SK-N-MC (cell line): ENCODE data around the gene WDCP.

Source experiments
- DNase-seq: peaks from one replicate; pipeline ENCODE4 v3.0.0-alpha.2; 2011; ENCODE audit warnings: low read depth, low spot score
- H3K27ac ChIP-seq: fragments of 200-600 bp; sonication (generic); 2 replicates; pipeline ENCODE4 v1.5.1; 2016; ENCODE audit warnings: mixed run types
- H3K36me3 ChIP-seq: fragments of 200-600 bp; sonication (generic); 2 replicates; pipeline ENCODE4 v1.6.1; 2017; ENCODE audit warnings: antibody characterized with exemption, low read length, mixed read lengths; ENCODE audit not compliant: insufficient read depth
- H3K4me3 ChIP-seq: fragments of 200-600 bp; sonication (generic); 2 replicates; pipeline ENCODE4 v1.5.1; 2016
- H3K9ac ChIP-seq: fragments of 200-600 bp; sonication (generic); 2 replicates; pipeline ENCODE4 v1.8.0; 2017; ENCODE audit warnings: mixed run types, mixed read lengths; ENCODE audit not compliant: insufficient read length
- H3K9me3 ChIP-seq: fragments of 200-600 bp; sonication (generic); 2 replicates; pipeline ENCODE4 v1.6.1; 2017; ENCODE audit warnings: low read depth, mild to moderate bottlenecking, antibody characterized with exemption, low read length, moderate library complexity, mixed read lengths
- EZH2 ChIP-seq: fragments of 200-600 bp; sonication (generic); IDR thresholded peaks from one replicate; pipeline ENCODE4 v1.6.1; 2017; ENCODE audit warnings: antibody characterized with exemption
- FOXP2 ChIP-seq: optimal IDR thresholded peaks from 2 replicates; pipeline ENCODE3; 2011; ENCODE audit warnings: mild to moderate bottlenecking, moderate library complexity; ENCODE audit not compliant: insufficient read depth; ENCODE audit errors: extremely low read length, control extremely low read depth
- POLR2AphosphoS5 ChIP-seq: IDR thresholded peaks from 2 replicates; pipeline ENCODE4 v1.6.1; 2012; ENCODE audit warnings: mild to moderate bottlenecking, low read depth, low read length, borderline replicate concordance

The WDCP gene

DNA sequence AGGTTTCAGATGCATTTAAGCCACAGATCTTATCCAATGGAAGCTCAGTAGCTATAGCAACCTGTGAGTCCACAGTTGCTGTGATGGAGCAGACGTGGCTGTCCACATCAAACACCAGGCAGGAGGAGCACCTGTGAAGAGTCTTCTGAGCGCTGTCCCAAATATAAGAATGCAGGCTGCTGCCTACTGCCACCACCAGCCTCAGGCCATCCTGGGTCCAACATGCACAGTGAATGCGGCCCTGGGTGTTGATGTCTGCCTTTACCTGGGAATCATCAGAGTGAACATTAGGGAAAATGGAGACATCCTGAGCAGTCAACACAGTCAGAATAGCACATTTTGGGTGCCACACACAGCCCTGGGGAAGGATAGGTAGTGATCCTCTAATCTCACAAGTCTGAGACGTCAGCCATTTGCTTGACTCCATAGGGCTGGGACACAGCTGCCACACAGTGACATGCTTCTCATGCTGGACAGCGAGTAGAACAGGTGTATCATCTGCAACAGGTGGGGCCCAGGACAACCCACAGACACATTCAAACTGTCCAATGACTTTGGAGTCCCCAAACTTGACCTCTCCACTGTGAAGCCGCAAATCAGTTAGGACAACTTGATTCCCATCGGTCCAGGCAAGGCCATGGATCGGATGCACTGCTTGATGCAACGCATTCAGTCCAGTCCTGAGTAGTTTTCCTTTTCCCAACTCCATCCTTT is 8.2 kb downstream of the WDCP start:
- H3K4me3 ChIP-seq: no peak overlapping the region
- H3K36me3 ChIP-seq: peaks cover 43% of the 10 kb centered on the region

DNA sequence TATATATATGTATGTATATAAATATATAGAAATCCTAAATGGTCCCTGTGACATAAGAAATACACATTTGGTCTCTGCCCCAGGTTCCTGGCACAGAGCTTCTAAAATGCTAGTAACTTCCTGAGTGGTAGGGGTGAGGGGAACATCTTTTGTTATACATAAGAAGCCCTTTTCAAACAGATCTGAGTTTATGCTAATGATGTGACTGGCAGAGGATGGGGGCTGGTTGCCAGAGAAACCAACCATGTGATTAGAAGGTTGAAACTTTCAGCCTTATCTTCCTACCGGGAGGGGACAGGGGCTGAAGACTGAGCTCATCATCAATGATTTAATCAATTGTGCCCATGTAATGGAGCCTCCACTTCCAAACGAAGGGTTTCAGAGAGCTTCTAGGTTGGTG is 21.0 kb downstream of the WDCP start:
- DNase-seq: no peak
- H3K9ac ChIP-seq: no peak overlapping the region
- TF ChIP-seq FOXP2: no peak
- TF ChIP-seq POLR2AphosphoS5: no peak
- no peak for TF ChIP-seq EZH2
- peaks cover 32% of the 10 kb centered on the region for H3K36me3 ChIP-seq
- H3K27ac ChIP-seq: no peak overlapping the region
- H3K4me3 ChIP-seq: no peak overlapping the region
- no peaks in the 10 kb centered on the region for H3K9me3 ChIP-seq

More for the DNA sequence above, 8.2 kb downstream of the WDCP start:
- H3K9me3 ChIP-seq: no peaks in the 10 kb centered on the region
- TF ChIP-seq POLR2AphosphoS5 (no peak; the same call in 1 of the 2 replicates), FOXP2 (no peak), EZH2 (no peak)
- no peak overlapping the region for H3K9ac ChIP-seq
- no peak overlapping the region for H3K27ac ChIP-seq
- DNase-seq: no peak

DNA sequence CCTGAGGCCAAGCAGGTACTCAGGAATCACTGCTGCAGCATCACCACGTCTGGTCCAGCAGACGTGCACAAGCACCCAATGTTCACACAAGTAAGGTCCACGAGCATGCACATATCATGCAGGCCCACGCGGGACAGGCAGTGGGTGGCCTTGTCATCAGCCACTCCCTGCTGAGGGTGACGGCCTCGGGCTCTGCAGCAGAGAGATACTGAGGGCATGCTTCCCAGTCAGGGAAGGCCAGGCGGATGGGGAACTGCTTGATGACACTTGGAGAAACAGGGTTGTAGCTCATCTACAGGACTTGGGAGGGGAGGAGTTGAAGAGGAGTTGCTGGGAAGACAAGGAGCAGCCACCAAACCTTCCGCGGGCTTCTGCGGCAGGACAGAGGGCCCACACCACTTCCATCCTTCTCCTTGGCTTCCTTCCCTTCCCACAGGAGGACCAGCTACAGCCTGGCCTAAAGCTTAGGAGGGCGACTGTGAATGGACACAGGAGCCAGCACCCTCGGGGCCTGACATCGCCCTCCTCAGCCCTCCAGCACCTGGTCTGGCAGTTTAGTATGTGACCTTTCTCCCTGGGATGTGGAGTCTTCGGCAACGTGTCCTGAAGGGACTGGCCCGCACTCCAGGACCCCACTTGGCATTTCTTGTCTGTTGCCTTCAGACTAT is 22.1 kb downstream of the WDCP start:
- no peak for DNase-seq
- H3K36me3 ChIP-seq: peaks cover 21% of the 10 kb centered on the region
- TF ChIP-seq FOXP2 (no peak), EZH2 (no peak), POLR2AphosphoS5 (no peak)
- no peak overlapping the region for H3K4me3 ChIP-seq
- no peaks in the 10 kb centered on the region for H3K9me3 ChIP-seq
- H3K9ac ChIP-seq: no peak overlapping the region
- no peak overlapping the region for H3K27ac ChIP-seq

DNA sequence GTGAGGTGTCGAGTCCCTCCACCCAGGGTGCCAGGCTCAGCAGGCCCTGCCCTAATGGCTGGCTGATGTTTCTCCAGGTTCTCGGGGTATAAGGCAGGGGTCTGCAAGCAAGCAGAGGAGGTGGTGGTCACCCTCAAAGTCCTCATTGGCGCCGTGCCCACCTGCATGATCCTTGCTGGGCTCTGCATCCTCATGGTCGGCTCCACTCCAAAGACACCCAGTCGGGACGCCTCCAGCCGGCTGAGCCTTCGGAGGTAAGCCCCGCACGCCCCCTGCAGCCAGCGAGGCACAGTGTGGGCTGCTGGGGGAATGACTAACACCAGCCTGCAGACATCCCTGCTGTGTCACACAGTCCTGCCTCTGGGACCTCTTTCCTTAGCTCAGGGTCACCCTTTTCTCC is 23.2 kb downstream of the WDCP start:
- Histone ChIP-seq H3K27ac (no peak overlapping the region), H3K36me3 (peaks cover 10% of the 10 kb centered on the region), H3K4me3 (no peak overlapping the region), H3K9ac (no peak overlapping the region), H3K9me3 (no peaks in the 10 kb centered on the region)
- TF ChIP-seq FOXP2 (no peak), POLR2AphosphoS5 (no peak), EZH2 (no peak)
- DNase-seq: no peak

DNA sequence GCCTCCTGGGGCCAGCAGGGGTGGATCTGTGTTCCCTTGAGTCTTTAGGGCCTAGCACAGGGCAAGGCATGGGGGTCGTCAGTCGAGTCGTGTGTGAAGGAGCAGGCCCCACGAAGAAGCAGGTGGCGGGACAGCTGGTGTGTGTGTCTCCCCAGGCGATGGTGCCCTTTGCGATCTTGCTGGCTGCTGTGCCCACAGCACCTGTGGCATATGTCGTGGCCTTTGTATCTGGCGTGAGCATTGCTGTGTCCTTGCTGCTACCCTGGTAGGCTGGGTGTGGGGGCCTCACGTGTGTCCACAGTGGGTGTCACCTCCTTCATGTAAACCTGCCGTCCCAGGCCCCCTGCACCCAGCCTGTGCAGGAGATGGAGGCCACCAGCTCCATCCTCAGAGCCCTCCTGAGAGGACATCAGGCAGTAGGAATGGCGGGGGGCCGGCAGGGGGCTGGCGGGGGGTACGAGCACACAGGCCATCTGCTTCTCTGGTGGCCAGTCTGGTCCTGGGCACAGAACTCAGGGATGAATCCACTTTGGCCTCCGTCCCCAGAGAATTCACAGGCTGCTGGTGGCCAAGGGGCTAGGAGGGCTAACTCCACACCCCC is 24.1 kb downstream of the WDCP start:
- no peak overlapping the region for H3K27ac ChIP-seq
- peaks cover 6% of the 10 kb centered on the region; the same call in 1 of the 2 replicates for H3K36me3 ChIP-seq

DNA sequence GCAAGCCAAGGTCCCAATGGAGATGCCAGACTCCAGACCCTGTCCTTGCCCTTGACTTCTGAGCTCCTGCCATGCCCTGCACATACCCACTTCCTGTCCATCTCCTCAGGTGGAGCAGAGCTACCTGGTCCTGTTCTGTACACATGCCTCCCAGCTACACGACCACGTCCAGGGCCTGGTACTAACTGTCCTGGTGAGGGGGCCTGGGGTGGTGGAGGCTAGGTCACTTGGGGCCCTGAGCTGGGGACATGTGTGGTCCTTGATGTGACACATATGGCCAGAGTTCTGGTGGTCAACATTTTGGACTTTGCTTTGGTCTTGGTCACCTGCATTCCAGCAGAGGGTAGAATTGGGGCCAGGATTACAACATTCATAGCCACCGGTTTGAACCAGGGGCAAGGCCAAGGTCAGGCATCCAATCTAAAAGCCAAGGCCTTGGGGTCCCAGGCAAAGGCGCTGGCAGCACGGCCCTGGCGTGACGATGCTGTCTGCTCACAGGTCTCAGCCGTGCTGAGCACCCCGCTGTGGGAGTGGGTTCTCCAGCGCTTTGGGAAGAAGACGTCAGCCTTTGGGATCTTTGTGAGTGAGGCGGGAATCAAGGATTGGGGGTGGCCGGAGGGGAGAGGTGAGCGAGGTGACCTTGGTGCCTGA is 24.7 kb downstream of the WDCP start:
- H3K9ac ChIP-seq: no peak overlapping the region
- no peak for DNase-seq
- no peaks in the 10 kb centered on the region for H3K9me3 ChIP-seq
- H3K36me3 ChIP-seq: peaks cover 6% of the 10 kb centered on the region; the same call in 1 of the 2 replicates
- no peak for TF ChIP-seq FOXP2
- TF ChIP-seq POLR2AphosphoS5: no peak
- no peak for TF ChIP-seq EZH2
- no peak overlapping the region for H3K27ac ChIP-seq
- no peak overlapping the region for H3K4me3 ChIP-seq

More for the DNA sequence above, 24.1 kb downstream of the WDCP start:
- Histone ChIP-seq H3K4me3 (no peak overlapping the region), H3K9me3 (no peaks in the 10 kb centered on the region), H3K9ac (no peak overlapping the region)
- TF ChIP-seq EZH2: no peak
- no peak for TF ChIP-seq FOXP2
- TF ChIP-seq POLR2AphosphoS5: no peak
- no peak for DNase-seq

DNA sequence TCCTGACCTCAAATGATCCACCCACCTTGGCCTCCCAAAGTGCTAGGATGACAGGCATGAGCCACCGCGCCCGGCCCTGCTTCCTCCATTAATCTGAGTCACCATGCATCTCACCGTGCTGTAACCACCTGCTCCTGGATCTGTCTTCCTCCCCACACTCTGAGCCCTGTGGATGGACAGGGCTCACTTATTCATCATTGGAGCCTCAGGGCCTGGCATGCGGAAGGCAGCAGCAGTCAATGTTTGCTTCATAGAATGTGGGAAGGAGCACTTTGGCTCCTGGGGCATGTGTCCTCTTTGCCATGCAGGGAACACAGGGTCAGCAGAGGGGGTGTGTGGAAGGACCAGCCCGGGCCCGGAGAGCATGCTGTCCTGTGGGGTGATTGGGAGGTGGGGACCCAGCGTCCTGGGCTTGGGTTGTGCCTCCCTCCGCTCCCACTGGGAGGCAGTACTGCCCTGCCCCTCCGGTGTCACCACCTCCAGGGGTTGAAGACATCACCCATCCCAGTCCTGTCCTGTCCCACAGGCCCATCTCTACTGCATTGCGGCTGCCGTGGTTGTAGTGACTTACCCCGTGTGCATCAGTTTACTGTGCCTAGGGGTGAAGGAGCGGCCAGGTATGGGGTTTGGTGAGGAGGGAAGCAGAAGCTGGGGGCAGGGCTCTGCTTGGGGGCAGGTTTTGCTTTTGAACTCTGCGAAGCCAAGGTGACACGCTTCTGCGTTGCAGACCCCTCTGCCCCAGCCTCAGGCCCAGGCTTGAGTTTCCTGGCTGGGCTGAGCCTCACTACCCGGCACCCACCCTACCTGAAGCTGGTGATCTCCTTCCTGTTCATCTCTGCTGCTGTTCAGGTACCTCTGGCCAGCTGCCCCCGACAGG is 25.8 kb downstream of the WDCP start:
- peaks cover 2% of the 10 kb centered on the region; the same call in 1 of the 2 replicates for H3K36me3 ChIP-seq
- H3K27ac ChIP-seq: no peak overlapping the region
- H3K4me3 ChIP-seq: no peak overlapping the region
- no peaks in the 10 kb centered on the region for H3K9me3 ChIP-seq
- no peak for TF ChIP-seq POLR2AphosphoS5
- no peak for TF ChIP-seq FOXP2
- TF ChIP-seq EZH2: no peak
- no peak for DNase-seq
- H3K9ac ChIP-seq: no peak overlapping the region
